Measurements from ENCODE around the gene CDYL2. TPM values are rescaled to one million over a fixed set of nuclear protein-coding genes. Genes with fewer than 3 reads are reported as not detected.

The CDYL2 gene
- polyA plus RNA-seq, 1 of the 3 experiments (the other 2 are of a cell fraction): 0.03 TPM

DNA sequence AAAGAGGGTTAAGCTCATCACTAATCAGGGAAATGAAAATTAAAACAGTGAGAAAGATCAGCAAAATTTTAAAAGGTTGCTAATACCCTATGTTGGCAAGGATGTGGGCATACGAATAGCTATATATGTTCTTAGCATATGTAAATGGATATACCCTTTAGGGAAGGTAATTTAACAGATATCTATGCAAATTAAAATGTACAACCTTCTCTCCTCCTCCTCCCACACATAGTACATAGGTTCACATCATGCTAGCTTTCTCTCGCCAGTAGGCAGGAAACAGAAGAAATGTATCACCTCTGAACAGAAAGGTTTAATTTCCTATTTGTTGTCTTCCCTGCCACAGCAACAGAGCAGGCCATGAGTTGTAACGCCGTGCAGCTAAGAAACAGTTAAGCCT, 103.8 kb downstream of the CDYL2 start:
- Histone ChIP-seq H3F3A (replicated peaks; ENCODE audit: insufficient read depth) (no peaks in the 10 kb centered on the region), H4K20me1 (ENCODE audit: insufficient read depth) (no peaks in the 10 kb centered on the region), H3K36me3 (replicated peaks in 1 of 2; ENCODE audit: control insufficient read depth in 1 of 2, insufficient read depth in 2 of 2, low read length in 1 of 2) (no peaks in the 10 kb centered on the region), H2AFZ (ENCODE audit: low read depth) (no peak overlapping the region), H3K27me3 (ENCODE audit: insufficient read depth) (no peaks in the 10 kb centered on the region), H3K4me1 (ENCODE audit: control insufficient read depth in 1 of 2, insufficient read depth in 2 of 2, low read depth in 1 of 2, low read length in 1 of 2) (no peaks in the 10 kb centered on the region), H3K9me2 (no peaks in the 10 kb centered on the region), H3K79me2 (ENCODE audit: insufficient read depth) (no peaks in the 10 kb centered on the region), H3K4me2 (no peak overlapping the region), H3K27ac (ENCODE audit: low read depth in 2 of 2, low read length in 1 of 2) (no peak overlapping the region), H3K9me3 (no peaks in the 10 kb centered on the region; the same call in 1 of the 2 replicates), H3K4me3 (ENCODE audit: low read depth in 2 of 2, low read length in 1 of 2) (no peak overlapping the region), H3K9ac (no peak overlapping the region)
- TF ChIP-seq ELF1 (IDR thresholded peaks at IDR 0.05) (no peak), SMC3 (IDR thresholded peaks at IDR 0.05; ENCODE audit: low read depth, low read length) (no peak), TAF1 (IDR thresholded peaks at IDR 0.05; ENCODE audit: borderline replicate concordance, low read depth, low read length) (no peak), TCF12 (IDR thresholded peaks at IDR 0.05) (no peak), EP300 (IDR thresholded peaks at IDR 0.05; ENCODE audit: borderline replicate concordance in 1 of 2, low read depth in 1 of 2, low read length in 1 of 2) (no peak)
- TF ChIP-seq, protein P1, sequence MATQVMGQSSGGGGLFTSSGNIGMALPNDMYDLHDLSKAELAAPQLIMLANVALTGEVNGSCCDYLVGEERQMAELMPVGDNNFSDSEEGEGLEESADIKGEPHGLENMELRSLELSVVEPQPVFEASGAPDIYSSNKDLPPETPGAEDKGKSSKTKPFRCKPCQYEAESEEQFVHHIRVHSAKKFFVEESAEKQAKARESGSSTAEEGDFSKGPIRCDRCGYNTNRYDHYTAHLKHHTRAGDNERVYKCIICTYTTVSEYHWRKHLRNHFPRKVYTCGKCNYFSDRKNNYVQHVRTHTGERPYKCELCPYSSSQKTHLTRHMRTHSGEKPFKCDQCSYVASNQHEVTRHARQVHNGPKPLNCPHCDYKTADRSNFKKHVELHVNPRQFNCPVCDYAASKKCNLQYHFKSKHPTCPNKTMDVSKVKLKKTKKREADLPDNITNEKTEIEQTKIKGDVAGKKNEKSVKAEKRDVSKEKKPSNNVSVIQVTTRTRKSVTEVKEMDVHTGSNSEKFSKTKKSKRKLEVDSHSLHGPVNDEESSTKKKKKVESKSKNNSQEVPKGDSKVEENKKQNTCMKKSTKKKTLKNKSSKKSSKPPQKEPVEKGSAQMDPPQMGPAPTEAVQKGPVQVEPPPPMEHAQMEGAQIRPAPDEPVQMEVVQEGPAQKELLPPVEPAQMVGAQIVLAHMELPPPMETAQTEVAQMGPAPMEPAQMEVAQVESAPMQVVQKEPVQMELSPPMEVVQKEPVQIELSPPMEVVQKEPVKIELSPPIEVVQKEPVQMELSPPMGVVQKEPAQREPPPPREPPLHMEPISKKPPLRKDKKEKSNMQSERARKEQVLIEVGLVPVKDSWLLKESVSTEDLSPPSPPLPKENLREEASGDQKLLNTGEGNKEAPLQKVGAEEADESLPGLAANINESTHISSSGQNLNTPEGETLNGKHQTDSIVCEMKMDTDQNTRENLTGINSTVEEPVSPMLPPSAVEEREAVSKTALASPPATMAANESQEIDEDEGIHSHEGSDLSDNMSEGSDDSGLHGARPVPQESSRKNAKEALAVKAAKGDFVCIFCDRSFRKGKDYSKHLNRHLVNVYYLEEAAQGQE (IDR thresholded peaks at IDR 0.05; ENCODE audit: low read depth, low read length): no peak
- no peak for DNase-seq
- POLR2A ChIA-PET: no interaction called here
- CTCF ChIA-PET: no interaction called here
- WGBS (ENCODE audit: low lambda C conversion rate): 14% methylated on average over 4 of the region's 4 CpGs

DNA sequence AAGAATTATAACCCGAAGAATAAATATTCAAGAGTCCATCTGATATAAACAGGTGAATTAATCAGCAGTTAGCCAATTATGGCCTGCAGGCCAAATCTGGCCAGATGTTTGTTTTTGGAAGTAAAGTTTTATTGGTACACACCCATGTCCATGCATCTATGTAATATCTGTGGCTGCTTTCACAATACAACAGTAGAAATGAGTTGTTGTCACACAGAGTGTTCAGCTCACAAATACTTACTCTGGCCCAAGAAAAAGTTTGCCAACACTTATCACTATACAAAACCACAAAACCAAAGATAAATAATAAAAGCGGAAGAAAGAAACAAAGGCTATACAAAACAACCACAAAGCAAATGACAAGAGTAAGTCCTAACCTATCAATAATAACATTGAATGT, 109.4 kb downstream of the CDYL2 start:
- no peaks in the 10 kb centered on the region; the same call in 1 of the 2 replicates for H3K9me3 ChIP-seq
- TF ChIP-seq EZH2phosphoT487 (IDR thresholded peaks at IDR 0.05; ENCODE audit: borderline replicate concordance, low read depth) (no peak), GABPA (IDR thresholded peaks at IDR 0.05; ENCODE audit: low read depth) (no peak), TCF12 (IDR thresholded peaks at IDR 0.05) (no peak), RAD21 (IDR thresholded peaks at IDR 0.05; ENCODE audit: low read length) (no peak), GATA2 (CRISPR knock-in tag; IDR thresholded peaks at IDR 0.05) (no peak), FOXM1 (IDR thresholded peaks at IDR 0.05; ENCODE audit: low read depth) (no peak), TEAD4 (IDR thresholded peaks at IDR 0.05; ENCODE audit: borderline replicate concordance, insufficient read depth) (no peak)
- TF ChIP-seq, protein P2, sequence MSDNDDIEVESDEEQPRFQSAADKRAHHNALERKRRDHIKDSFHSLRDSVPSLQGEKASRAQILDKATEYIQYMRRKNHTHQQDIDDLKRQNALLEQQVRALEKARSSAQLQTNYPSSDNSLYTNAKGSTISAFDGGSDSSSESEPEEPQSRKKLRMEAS (IDR thresholded peaks at IDR 0.05; ENCODE audit: low read depth): no peak
- no peaks in the 10 kb centered on the region for H4K20me1 ChIP-seq (ENCODE audit: insufficient read depth)
- ChIA-PET CTCF (no interaction called here), POLR2A (no interaction called here)
- H3K36me3 ChIP-seq (replicated peaks in 1 of 2; ENCODE audit: control insufficient read depth in 1 of 2, insufficient read depth in 2 of 2, low read length in 1 of 2): no peaks in the 10 kb centered on the region
- no peak overlapping the region for H3K4me3 ChIP-seq (ENCODE audit: low read depth in 2 of 2, low read length in 1 of 2)
- no peak overlapping the region for H3K27ac ChIP-seq (ENCODE audit: low read depth in 2 of 2, low read length in 1 of 2)
- H3K4me1 ChIP-seq (ENCODE audit: control insufficient read depth in 1 of 2, insufficient read depth in 2 of 2, low read depth in 1 of 2, low read length in 1 of 2): no peaks in the 10 kb centered on the region
- H3K9ac ChIP-seq: no peak overlapping the region
- no peaks in the 10 kb centered on the region for H3K27me3 ChIP-seq (ENCODE audit: insufficient read depth)
- no peaks in the 10 kb centered on the region for H3K79me2 ChIP-seq (ENCODE audit: insufficient read depth)
- no peak overlapping the region for H2AFZ ChIP-seq (ENCODE audit: low read depth)
- no peak overlapping the region for H3K4me2 ChIP-seq
- no peak for DNase-seq
- H3K9me2 ChIP-seq: no peaks in the 10 kb centered on the region
- no peaks in the 10 kb centered on the region for H3F3A ChIP-seq (replicated peaks; ENCODE audit: insufficient read depth)
- 41% methylated on average over 2 of the region's 2 CpGs for WGBS (ENCODE audit: low lambda C conversion rate)
